Liver (tissue), 3 donors: ENCODE data around the gene DPPA5.

Experiments
- FOXA1 ChIP-seq: IDR thresholded peaks from 2 replicates; pipeline ENCODE4 v1.6.1; 2016; ENCODE audit warnings: antibody characterized with exemption
- JUND ChIP-seq, 2 donors: IDR thresholded peaks; 2 replicates each; pipeline ENCODE4 v1.6.1; 2016; ENCODE audit warnings: antibody characterized with exemption in 2 of 2
- RAD21 ChIP-seq, 2 donors: IDR thresholded peaks; 2 replicates each; pipeline ENCODE4 v1.6.1; 2016; ENCODE audit warnings: antibody characterized with exemption in 2 of 2, mild to moderate bottlenecking in 2 of 2
- SP1 ChIP-seq: IDR thresholded peaks from 2 replicates; pipeline ENCODE4 v1.6.1; 2018; ENCODE audit warnings: antibody characterized with exemption, mild to moderate bottlenecking
- TAF1 ChIP-seq: conservative IDR thresholded peaks from 2 replicates; pipeline ENCODE4 v1.6.1; 2016; ENCODE audit warnings: antibody characterized with exemption, mild to moderate bottlenecking
- YY1 ChIP-seq: IDR thresholded peaks from 2 replicates; pipeline ENCODE4 v1.6.1; 2016; ENCODE audit warnings: antibody characterized with exemption, mild to moderate bottlenecking
- TF ChIP-seq, protein P1 (sequence below): fragments of 150-350 bp; IDR thresholded peaks from 2 replicates; pipeline ENCODE4 v1.5.1; 2017; ENCODE audit warnings: improper control_type of control experiment, low read depth, low read length; ENCODE audit not compliant: missing input control
- TF ChIP-seq, protein P2 (sequence below): IDR thresholded peaks from 2 replicates; pipeline ENCODE4 v1.6.1; 2016; ENCODE audit warnings: antibody characterized with exemption
- TF ChIP-seq, protein P3 (sequence below): IDR thresholded peaks from 2 replicates; pipeline ENCODE4 v1.6.1; 2016; ENCODE audit warnings: antibody characterized with exemption
- TF ChIP-seq, protein P4 (sequence below): IDR thresholded peaks from 2 replicates; pipeline ENCODE4 v1.6.1; 2016; ENCODE audit warnings: antibody characterized with exemption, mild to moderate bottlenecking
- TF ChIP-seq, protein P5 (sequence below): IDR thresholded peaks from 2 replicates; pipeline ENCODE4 v1.6.1; 2016; ENCODE audit warnings: antibody characterized with exemption
- donor health status: healthy.
- donor health status: healthy.

DNA sequence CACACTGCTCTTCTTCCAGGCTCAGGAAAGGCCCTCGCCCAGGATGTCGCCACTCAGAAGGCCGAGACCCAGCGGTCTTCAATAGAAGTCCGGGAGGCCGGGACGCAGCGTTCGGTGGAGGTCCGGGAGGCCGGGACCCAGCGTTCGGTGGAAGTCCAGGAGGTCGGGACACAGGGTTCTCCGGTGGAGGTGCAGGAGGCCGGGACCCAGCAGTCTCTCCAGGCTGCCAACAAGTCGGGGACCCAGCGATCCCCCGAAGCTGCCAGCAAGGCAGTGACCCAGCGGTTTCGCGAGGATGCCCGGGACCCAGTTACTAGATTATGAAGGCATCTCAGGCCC is 9.4 kb upstream of the DPPA5 start:
- TF ChIP-seq, protein P1, sequence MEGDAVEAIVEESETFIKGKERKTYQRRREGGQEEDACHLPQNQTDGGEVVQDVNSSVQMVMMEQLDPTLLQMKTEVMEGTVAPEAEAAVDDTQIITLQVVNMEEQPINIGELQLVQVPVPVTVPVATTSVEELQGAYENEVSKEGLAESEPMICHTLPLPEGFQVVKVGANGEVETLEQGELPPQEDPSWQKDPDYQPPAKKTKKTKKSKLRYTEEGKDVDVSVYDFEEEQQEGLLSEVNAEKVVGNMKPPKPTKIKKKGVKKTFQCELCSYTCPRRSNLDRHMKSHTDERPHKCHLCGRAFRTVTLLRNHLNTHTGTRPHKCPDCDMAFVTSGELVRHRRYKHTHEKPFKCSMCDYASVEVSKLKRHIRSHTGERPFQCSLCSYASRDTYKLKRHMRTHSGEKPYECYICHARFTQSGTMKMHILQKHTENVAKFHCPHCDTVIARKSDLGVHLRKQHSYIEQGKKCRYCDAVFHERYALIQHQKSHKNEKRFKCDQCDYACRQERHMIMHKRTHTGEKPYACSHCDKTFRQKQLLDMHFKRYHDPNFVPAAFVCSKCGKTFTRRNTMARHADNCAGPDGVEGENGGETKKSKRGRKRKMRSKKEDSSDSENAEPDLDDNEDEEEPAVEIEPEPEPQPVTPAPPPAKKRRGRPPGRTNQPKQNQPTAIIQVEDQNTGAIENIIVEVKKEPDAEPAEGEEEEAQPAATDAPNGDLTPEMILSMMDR = no peak
- no peak for TF ChIP-seq RAD21 (IDR thresholded peaks at IDR 0.05)
- TF ChIP-seq JUND (IDR thresholded peaks at IDR 0.05) = no peak
- TF ChIP-seq YY1 = no peak
- TF ChIP-seq, protein P2, sequence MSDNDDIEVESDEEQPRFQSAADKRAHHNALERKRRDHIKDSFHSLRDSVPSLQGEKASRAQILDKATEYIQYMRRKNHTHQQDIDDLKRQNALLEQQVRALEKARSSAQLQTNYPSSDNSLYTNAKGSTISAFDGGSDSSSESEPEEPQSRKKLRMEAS = no peak
- TF ChIP-seq, protein P3, sequence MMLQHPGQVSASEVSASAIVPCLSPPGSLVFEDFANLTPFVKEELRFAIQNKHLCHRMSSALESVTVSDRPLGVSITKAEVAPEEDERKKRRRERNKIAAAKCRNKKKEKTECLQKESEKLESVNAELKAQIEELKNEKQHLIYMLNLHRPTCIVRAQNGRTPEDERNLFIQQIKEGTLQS = no peak
- no peak for TF ChIP-seq FOXA1
- no peak for TF ChIP-seq SP1
- TF ChIP-seq, protein P4, sequence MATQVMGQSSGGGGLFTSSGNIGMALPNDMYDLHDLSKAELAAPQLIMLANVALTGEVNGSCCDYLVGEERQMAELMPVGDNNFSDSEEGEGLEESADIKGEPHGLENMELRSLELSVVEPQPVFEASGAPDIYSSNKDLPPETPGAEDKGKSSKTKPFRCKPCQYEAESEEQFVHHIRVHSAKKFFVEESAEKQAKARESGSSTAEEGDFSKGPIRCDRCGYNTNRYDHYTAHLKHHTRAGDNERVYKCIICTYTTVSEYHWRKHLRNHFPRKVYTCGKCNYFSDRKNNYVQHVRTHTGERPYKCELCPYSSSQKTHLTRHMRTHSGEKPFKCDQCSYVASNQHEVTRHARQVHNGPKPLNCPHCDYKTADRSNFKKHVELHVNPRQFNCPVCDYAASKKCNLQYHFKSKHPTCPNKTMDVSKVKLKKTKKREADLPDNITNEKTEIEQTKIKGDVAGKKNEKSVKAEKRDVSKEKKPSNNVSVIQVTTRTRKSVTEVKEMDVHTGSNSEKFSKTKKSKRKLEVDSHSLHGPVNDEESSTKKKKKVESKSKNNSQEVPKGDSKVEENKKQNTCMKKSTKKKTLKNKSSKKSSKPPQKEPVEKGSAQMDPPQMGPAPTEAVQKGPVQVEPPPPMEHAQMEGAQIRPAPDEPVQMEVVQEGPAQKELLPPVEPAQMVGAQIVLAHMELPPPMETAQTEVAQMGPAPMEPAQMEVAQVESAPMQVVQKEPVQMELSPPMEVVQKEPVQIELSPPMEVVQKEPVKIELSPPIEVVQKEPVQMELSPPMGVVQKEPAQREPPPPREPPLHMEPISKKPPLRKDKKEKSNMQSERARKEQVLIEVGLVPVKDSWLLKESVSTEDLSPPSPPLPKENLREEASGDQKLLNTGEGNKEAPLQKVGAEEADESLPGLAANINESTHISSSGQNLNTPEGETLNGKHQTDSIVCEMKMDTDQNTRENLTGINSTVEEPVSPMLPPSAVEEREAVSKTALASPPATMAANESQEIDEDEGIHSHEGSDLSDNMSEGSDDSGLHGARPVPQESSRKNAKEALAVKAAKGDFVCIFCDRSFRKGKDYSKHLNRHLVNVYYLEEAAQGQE = no peak
- no peak for TF ChIP-seq TAF1
- TF ChIP-seq, protein P5, sequence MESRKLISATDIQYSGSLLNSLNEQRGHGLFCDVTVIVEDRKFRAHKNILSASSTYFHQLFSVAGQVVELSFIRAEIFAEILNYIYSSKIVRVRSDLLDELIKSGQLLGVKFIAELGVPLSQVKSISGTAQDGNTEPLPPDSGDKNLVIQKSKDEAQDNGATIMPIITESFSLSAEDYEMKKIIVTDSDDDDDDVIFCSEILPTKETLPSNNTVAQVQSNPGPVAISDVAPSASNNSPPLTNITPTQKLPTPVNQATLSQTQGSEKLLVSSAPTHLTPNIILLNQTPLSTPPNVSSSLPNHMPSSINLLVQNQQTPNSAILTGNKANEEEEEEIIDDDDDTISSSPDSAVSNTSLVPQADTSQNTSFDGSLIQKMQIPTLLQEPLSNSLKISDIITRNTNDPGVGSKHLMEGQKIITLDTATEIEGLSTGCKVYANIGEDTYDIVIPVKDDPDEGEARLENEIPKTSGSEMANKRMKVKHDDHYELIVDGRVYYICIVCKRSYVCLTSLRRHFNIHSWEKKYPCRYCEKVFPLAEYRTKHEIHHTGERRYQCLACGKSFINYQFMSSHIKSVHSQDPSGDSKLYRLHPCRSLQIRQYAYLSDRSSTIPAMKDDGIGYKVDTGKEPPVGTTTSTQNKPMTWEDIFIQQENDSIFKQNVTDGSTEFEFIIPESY = no peak
